ENCODE results near the gene UVRAG.
"Not testable (repeated sequence)": the region's sequence is repeated elsewhere in the genome, so short reads cannot be mapped to it uniquely, and the experiment has no call there.

Gene UVRAG

DNA sequence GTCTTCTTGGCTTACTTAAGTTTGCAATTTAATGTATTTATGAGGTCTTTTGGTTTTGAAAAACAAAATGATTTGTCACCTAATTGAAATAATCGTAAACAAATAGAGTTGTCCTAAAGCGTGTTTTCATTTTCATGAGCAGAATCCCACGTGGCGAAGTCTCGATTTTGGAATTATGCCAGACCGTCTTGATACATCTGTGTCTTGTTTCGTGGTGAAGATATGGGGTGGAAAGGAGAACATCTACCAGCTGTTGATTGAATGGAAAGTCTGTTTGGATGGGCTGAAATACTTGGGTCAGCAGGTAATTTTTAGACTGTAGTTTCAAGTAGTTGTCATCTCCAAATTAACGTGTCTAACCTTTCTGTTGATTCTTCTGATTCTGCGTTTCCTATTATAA lies 64.7 kb downstream of the UVRAG start:
- no peak for DNase-seq (ENCODE audit: low spot score)

DNA sequence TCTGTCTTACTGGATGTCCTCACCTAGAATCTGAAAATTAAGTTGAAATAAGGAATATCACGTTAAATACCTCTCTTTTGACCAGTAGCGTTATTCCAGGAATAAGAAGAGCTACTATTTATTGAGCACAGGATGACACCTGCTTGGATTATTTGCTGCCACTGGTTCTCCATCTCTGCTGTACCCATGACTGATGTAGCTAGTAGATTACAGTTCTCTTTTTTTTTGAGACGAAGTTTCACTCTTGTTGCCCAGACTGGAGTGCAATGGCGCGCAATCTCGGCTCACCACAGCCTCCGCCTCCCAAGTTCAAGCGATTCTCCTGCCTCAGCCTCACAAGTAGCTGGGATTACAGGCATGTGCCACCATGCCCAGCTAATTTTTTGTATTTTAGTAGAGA lies 65.3 kb downstream of the UVRAG start:
- not testable (repeated sequence) for DNase-seq (ENCODE audit: low spot score)

- DNase-seq (ENCODE audit: low spot score) = no peak
Measured at GRCh38 chr11:75884321-75884720, 69.3 kb downstream of the UVRAG start.

DNA sequence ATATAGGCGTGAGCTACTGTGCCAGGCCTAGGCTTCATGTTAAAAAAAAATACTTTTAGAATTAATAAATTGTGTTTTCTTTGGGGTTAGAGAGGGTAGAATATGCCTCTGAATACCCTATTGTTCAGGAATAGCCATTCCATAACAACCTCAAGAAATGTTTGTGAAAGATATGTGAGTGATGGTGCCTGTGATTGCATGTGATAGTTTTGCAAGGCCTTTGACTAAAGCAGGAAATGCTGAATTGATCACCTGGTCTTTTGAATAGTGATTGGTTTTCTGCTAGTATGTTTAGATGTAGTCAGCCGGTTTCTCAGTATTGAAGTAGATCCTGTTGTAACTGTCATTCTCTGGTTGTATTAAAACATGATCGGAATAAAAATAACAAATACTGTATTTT lies 73.4 kb downstream of the UVRAG start:
- no peak for DNase-seq (ENCODE audit: low spot score)

DNA sequence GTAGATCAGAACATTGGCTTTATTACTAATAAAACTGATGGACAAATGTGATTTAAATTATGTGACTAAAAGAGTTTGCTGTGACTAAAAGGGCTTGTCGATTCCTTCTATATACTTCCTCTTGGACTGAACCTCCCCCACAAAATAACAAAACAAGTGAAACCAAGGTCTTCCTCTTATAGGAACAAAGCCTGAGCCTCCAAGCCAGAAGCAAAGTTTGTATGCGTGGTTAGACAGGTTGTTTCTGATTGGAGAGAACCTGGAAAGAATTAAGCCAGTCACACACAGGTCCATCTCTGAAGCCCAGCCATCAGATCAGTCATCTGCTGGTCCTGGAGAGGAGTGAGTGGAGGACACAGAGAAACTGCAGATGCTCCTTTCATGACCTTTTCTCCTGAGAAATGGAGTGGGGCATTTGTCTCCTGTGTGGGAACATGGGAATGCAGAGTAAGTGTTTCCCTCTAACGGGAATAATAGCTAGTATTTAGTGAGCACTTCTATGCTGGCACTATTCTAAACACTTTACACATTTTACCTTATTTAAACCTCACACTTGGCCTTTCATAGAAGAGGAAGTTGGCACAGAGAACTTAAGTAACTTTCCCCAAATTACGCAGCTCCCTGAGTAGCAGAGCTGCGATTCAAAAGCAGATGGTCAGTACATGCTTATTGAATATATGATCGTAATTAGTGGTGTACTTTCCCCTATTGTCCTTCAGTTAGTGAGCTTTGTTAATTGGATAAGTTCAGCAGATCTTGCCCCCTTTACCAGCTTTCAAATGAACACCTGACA lies 77.1 kb downstream of the UVRAG start:
- no peak for DNase-seq (ENCODE audit: low spot score)

DNA sequence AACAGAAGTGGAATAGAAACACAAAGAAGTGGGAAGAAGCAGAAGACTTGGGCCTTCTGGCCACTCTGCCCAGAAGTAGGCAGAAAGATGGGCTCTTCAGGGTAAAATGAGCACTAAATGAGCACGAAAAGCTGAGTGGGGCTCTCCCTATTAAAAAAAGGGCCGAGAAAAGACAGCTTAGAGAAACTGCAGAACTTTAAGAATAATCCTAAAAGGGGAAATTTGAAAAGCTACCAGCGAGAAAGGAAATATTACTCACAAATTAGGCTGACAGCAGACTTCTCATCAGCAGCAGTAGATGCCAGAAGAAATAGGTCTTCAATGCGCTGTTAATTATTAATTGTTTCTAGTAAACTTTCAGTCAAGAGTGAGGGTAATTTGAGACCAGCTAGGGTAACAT lies 78.2 kb downstream of the UVRAG start:
- no peak for DNase-seq (ENCODE audit: low spot score)

DNA sequence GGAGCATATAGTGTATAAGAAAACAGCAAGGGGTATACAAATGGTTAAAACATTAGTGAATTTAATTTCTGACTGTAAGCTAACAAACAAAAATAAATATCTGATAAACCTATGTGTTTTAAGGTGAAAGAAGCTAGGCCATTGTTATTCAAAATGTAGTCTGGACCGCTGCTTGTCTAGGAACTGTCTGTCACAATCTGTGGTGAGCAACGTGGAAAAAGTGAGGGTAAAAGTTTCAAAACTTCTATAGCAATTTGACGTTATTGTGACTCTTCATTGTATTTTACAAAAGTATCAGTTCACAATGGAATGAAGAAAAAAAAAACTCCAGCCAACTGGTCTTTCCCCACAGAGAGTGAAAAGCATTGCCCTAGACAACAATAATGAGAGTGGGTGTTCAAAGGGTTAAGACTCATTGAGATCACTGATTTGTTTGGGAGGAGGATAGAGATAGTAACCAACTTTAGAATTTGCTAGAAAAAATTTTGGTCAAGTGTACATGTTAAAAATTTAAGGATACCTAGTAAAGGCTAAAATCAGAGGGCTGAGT lies 79.1 kb downstream of the UVRAG start:
- DNase-seq (ENCODE audit: low spot score) = no peak

GRCh38 chr11:75896843-75897419 lies 81.9 kb downstream of the UVRAG start:
- peak; percentile 73 for DNase-seq (ENCODE audit: low spot score)

GRCh38 chr11:75898871-75899270 lies 83.9 kb downstream of the UVRAG start:
- no peak for DNase-seq (ENCODE audit: low spot score)

DNA sequence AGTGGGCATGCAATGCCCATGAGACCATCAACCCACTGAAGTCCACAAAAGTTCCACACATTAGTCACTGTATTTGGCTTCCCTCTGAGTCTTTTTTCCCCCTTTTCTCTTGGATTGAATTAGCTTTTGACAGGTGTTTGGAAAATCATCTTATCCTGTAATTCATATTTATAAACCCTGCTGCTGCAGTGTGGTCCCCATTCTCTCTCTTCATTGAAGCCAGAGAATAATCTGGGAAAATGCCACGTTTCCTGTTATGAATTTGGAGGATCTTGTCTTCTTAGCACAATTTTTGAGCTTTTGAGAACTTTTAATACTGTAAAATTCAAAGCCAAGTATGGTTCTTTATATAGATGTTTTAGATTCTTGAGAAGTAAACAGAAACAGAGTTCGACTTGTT lies 84.8 kb downstream of the UVRAG start:
- DNase-seq (ENCODE audit: low spot score) = no peak

DNA sequence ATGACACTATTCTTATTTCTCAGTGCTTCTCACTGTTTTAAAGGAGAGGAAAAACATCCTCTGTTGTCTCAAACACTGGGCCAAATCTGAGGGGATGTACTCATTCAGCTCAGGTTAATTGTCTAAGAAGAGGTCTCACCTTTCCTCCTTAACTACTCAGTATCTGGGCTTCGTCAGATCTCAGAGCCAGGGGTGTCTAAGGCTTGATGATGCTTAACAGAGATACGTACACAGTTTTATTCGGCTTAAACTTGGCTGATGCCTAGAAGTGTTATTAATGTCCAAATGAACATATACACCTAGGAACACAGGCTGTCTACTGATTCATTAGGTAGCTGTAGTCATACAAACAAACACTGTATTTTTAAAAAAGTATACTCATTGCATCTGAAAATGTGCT lies 85.8 kb downstream of the UVRAG start:
- no peak for DNase-seq (ENCODE audit: low spot score)

- DNase-seq (ENCODE audit: low spot score) = no peak
Measured at GRCh38 chr11:75902631-75903030, 87.6 kb downstream of the UVRAG start.

GRCh38 chr11:75903276-75903675 lies 88.3 kb downstream of the UVRAG start:
- DNase-seq (ENCODE audit: low spot score) = no peak

DNA sequence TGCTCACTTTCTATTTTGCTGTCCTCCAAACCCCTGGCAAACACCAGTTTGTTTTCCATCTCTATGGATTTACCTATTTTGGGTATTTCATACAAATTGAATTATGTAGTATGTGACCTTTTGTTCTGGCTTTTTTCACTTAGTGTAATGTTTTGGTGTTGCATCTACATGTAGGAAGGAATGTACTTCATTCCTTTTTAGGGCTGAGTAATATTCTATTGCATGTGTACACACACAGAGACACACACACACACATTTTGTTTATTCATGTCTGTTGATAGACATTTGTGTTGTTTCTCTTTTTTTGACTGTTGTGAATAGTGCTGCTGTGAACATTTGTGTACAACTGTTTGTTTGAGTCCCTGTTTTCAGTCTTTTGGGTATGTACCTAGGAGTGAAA lies 90.4 kb downstream of the UVRAG start:
- DNase-seq (ENCODE audit: low spot score) = no peak

GRCh38 chr11:75907906-75908527 lies 93.0 kb downstream of the UVRAG start:
- DNase-seq (ENCODE audit: low spot score) = no peak

DNA sequence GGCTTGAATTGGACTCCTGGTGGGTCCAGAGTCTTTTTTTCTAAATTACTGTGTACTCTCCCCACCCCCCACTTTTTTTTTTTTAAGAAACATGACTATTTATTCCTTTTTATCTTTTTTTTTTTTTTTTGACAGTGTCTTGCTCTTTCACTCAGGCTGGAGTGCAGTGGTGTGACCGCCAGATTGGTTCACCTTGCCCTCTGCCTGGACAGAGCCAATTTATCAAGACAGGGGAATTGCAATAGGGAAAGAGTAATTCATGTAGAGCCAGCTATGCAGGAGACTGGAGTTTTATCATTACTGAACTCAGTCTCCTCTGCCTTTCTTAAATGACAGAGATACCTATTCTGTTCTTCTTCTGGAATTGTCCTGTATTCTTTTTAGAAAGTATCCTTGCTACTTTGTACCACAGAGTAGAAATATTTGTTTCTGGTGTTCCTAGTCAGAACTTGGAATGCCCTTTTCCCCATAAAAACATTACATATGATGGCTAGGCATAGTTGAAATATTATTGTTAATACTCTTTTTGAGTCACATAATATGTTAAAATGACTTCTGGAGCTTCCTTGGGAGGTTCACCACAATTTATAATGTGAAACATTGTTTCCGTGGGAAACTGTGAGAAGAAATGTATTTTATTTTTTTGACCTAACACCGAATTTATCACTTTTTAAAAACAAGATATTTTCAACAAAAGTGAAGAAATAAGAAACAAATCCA lies 95.6 kb downstream of the UVRAG start:
- no peak for DNase-seq (ENCODE audit: low spot score)

DNA sequence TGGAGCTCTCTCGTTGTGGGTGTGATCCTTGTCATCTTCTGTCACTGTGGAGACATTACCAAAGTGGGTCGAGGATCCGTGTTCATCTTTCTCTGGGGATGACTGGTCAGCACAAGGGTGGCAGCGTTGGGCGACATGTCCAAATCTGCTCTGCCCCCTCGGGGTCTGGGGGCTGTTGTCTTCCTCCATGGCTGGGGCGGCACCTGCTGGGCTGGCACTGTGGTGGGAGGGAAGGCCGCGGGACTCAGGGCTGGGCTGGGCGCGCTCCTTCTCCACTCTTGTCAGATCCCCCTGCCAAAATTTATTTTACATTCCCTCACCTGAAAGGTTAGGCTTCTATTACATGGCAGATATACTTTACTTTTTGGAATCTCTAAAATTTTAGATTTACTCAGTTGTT lies 96.4 kb downstream of the UVRAG start:
- DNase-seq (ENCODE audit: low spot score) = no peak

GRCh38 chr11:75913984-75914383 lies 99.0 kb downstream of the UVRAG start:
- DNase-seq (ENCODE audit: low spot score) = no peak

DNA sequence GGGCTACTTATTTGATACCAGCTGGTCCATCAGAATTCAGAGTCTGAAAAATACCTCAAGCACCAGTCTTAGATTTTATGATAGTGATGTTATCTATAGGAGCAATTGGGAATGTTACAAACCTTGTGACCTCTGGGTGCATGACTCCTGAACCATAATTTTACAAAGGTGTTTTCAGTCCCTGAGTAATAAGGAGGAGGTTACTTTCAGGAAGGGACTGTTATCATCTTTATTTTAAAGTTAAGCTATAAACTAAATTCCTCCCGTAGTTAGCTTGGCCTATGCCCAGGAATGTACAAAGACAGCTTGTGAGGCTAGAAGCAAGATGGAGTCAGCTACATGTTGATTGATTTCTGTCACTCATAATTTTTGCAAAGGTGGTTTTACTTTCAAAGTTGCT lies 101.9 kb downstream of the UVRAG start:
- DNase-seq (ENCODE audit: low spot score) = no peak

DNA sequence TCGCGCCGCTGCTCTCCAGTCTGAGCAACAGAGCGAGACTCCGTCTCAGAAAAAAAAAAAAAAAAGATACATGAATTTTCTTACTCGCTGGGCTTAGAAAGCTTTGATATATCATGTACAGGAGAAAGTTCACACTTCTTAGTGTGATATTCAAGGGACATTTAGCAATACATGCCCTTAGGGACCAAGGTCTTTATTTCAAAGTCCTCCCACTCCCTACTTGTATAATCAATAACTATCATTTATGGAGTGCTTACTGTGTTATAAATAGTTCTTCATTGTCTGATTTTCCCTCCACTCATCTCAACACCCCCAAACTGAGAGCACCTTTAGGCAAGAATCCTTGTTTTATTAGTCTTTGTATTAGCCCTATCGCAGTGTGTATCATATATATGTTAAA lies 103.3 kb downstream of the UVRAG start:
- DNase-seq (ENCODE audit: low spot score) = no peak

- DNase-seq (ENCODE audit: low spot score) = no peak
Measured at GRCh38 chr11:75919525-75919924, 104.5 kb downstream of the UVRAG start.

DNA sequence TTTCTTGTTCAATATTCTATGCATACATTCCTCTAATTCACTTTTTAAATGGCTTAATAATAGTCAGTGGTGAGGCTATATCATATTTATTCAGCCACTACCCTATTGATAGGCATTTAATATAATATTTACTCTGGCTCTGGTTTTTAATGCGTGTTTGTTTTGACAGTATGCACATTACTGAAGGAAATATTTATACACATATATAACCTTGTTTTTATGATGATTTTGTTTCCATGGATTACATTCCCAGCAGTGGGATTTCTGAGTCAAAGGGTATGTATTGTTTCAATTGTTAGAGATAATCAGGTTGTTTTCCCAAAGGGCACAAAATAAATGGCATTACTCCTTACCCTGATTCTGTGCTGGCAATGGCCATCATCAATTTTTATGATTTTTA lies 105.8 kb downstream of the UVRAG start:
- no peak for DNase-seq (ENCODE audit: low spot score)

DNA sequence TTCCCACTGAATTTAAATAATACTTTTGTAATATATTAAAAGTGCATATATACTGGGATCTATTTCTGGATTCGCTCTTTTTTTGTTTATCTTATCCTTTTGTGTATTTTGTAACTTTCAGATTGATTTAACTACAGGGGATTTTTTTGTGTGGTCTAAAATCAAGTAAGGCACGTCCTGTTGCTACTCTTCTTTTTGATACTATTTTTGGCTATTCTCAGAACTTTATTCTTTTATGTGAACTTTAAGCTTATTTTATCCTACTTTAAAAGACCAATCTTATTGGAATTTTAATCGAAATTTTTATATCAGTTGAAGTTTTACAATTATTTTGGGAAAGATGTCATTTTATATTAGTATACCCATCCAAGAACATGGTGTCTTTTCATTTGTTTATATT lies 106.8 kb downstream of the UVRAG start:
- DNase-seq (ENCODE audit: low spot score) = no peak
